IMR-90 (cell line): Measurements from ENCODE around the gene TYRP1. TPM values are rescaled to one million over a fixed set of nuclear protein-coding genes. Genes with fewer than 3 reads are reported as not detected.

ENCODE experiments used
- ATAC-seq: fragments of 200-7000 bp; cut with Tn5 transposase; 2 replicates; pipeline ENCODE4 v1.9.1; 2020; ENCODE audit warnings: low read depth, mild to moderate bottlenecking, moderate library complexity
- BruUV-seq: library from RNA; stranded (reverse); fragments of 400-500 nt; replicated peaks from 2 replicates; lab custom pipeline; 2021; lab: Mats Ljungman, UMichigan
- CTCF ChIA-PET: fragments of 300-600 bp; formaldehyde crosslinking; extraction: SDS; loops from one replicate; lab custom pipeline; 2021; ENCODE audit warnings: antibody characterized with exemption; lab: Yijun Ruan, JAX
- POLR2A ChIA-PET: fragments of 300-600 bp; sonication (Branson Sonifier 250); formaldehyde crosslinking; loops from one replicate; lab custom pipeline; 2022; ENCODE audit warnings: antibody characterized with exemption; ENCODE audit not compliant: unreplicated experiment; lab: Charles Lee
- DNase-seq: peaks from one replicate; pipeline ENCODE4 v3.0.0; 2013
- H2AFZ ChIP-seq: replicated peaks from 2 replicates; pipeline ENCODE3; 2013; ENCODE audit warnings: low read length, mild to moderate bottlenecking; ENCODE audit not compliant: poor library complexity
- H2AK5ac ChIP-seq: 2 replicates; pipeline ENCODE4 v1.6.1; 2013; ENCODE audit warnings: low read depth, low read length, inconsistent platforms
- H2AK9ac ChIP-seq: replicated peaks from 2 replicates; pipeline ENCODE3; 2013; ENCODE audit warnings: mild to moderate bottlenecking, low read depth, low read length, moderate library complexity; ENCODE audit not compliant: poor library complexity
- H2BK120ac ChIP-seq: 2 replicates; pipeline ENCODE4 v1.6.1; 2013; ENCODE audit warnings: low read depth, low read length, inconsistent platforms
- H2BK15ac ChIP-seq: 3 replicates; pipeline ENCODE4 v1.6.1; 2013; ENCODE audit warnings: low read depth, low read length, inconsistent platforms
- H2BK20ac ChIP-seq: 2 replicates; pipeline ENCODE4 v1.6.1; 2013; ENCODE audit warnings: low read depth, mild to moderate bottlenecking, inconsistent platforms, low read length, moderate library complexity
- H2BK5ac ChIP-seq: 2 replicates; pipeline ENCODE4 v1.6.1; 2013; ENCODE audit warnings: mild to moderate bottlenecking, low read depth, low read length, inconsistent platforms; ENCODE audit not compliant: poor library complexity, severe bottlenecking
- H3K14ac ChIP-seq: replicated peaks from 2 replicates; pipeline ENCODE4 v1.6.1; 2013; ENCODE audit warnings: low read depth, low read length, inconsistent platforms
- H3K18ac ChIP-seq: 2 replicates; pipeline ENCODE4 v1.6.1; 2013; ENCODE audit warnings: low read depth, low read length, control low read depth
- H3K23ac ChIP-seq: 2 replicates; pipeline ENCODE4 v1.6.1; 2013; ENCODE audit warnings: low read depth, low read length, inconsistent platforms
- H3K27ac ChIP-seq: 2 replicates; pipeline ENCODE4 v1.5.1; 2013; ENCODE audit warnings: mild to moderate bottlenecking, control low read depth, low read length; ENCODE audit not compliant: insufficient read depth
- H3K27me3 ChIP-seq: 2 replicates; pipeline ENCODE4 v1.6.1; 2013; ENCODE audit warnings: low read length; ENCODE audit not compliant: control insufficient read depth, insufficient read depth
- H3K36me3 ChIP-seq: 2 replicates; pipeline ENCODE4 v1.6.1; 2013; ENCODE audit warnings: low read length, mixed read lengths; ENCODE audit not compliant: control insufficient read depth, insufficient read depth
- H3K4ac ChIP-seq: 2 replicates; pipeline ENCODE4 v1.6.1; 2013; ENCODE audit warnings: low read depth, low read length, inconsistent platforms
- H3K4me1 ChIP-seq: 2 replicates; pipeline ENCODE4 v1.6.1; 2013; ENCODE audit warnings: low read length, mixed read lengths; ENCODE audit not compliant: control insufficient read depth, insufficient read depth
- H3K4me2 ChIP-seq: 2 replicates; pipeline ENCODE4 v1.6.1; 2013; ENCODE audit warnings: low read depth, mild to moderate bottlenecking, control low read depth, low read length, moderate library complexity
- H3K4me3 ChIP-seq: 2 replicates; pipeline ENCODE4 v1.5.1; 2013; ENCODE audit warnings: low read depth, mild to moderate bottlenecking, control low read depth, low read length, moderate library complexity; ENCODE audit not compliant: insufficient read depth
- H3K56ac ChIP-seq: 2 replicates; pipeline ENCODE4 v1.6.1; 2013; ENCODE audit warnings: low read length, inconsistent platforms; ENCODE audit not compliant: insufficient read depth; ENCODE audit errors: extremely low read depth
- H3K79me1 ChIP-seq, 2 experiments: 2 replicates each; pipeline ENCODE4 v1.6.1; 2013; ENCODE audit warnings: low read length in 2 of 2, inconsistent platforms in 1 of 2, low read depth in 1 of 2
- H3K9ac ChIP-seq: 2 replicates; pipeline ENCODE4 v1.6.1; 2013; ENCODE audit warnings: low read depth, low read length, control low read depth
- H3K9me1 ChIP-seq: 2 replicates; pipeline ENCODE4 v1.6.1; 2013; ENCODE audit warnings: low read length, inconsistent platforms; ENCODE audit not compliant: insufficient read depth
- H3K9me3 ChIP-seq: 2 replicates; pipeline ENCODE4 v1.6.1; 2013; ENCODE audit warnings: low read length; ENCODE audit not compliant: control insufficient read depth, insufficient read depth
- H4K20me1 ChIP-seq: 2 replicates; pipeline ENCODE4 v1.6.1; 2013; ENCODE audit warnings: low read length, inconsistent platforms; ENCODE audit not compliant: insufficient read depth
- H4K5ac ChIP-seq: 2 replicates; pipeline ENCODE4 v1.6.1; 2013; ENCODE audit warnings: mild to moderate bottlenecking, low read depth, low read length, control low read depth
- H4K8ac ChIP-seq, 2 experiments: 2 replicates each; pipeline ENCODE4 v1.6.1; 2013; ENCODE audit warnings: low read depth in 2 of 2, low read length in 2 of 2, control low read depth in 1 of 2, inconsistent platforms in 1 of 2
- H4K91ac ChIP-seq: 2 replicates; pipeline ENCODE4 v1.6.1; 2013; ENCODE audit warnings: low read depth, low read length, inconsistent platforms; ENCODE audit not compliant: insufficient read depth
- BHLHE40 ChIP-seq: fragments of 150-350 bp; IDR thresholded peaks from 2 replicates; pipeline ENCODE4 v1.6.1; 2016; ENCODE audit warnings: mild to moderate bottlenecking, low read depth, low read length
- CEBPB ChIP-seq: IDR thresholded peaks from 2 replicates; pipeline ENCODE4 v1.6.1; 2012; ENCODE audit warnings: low read depth, low read length, improper control_type of control experiment
- CHD1 ChIP-seq: IDR thresholded peaks from 2 replicates; pipeline ENCODE4 v1.6.1; 2012; ENCODE audit warnings: low read depth, low read length, improper control_type of control experiment
- CTCF ChIP-seq: conservative IDR thresholded peaks from 2 replicates; pipeline ENCODE4 v1.5.1; 2012; ENCODE audit warnings: mild to moderate bottlenecking, low read depth, low read length, improper control_type of control experiment
- FOS ChIP-seq: fragments of 150-350 bp; IDR thresholded peaks from 2 replicates; pipeline ENCODE4 v1.6.1; 2016; ENCODE audit warnings: low read depth, low read length
- MAFK ChIP-seq: IDR thresholded peaks from 2 replicates; pipeline ENCODE4 v1.6.1; 2012; ENCODE audit warnings: low read depth, low read length, improper control_type of control experiment
- MAZ ChIP-seq: IDR thresholded peaks from 2 replicates; pipeline ENCODE4 v1.6.1; 2012; ENCODE audit warnings: low read depth, mild to moderate bottlenecking, low read length, improper control_type of control experiment, moderate library complexity, borderline replicate concordance
- MXI1 ChIP-seq: IDR thresholded peaks from 2 replicates; pipeline ENCODE4 v1.6.1; 2012; ENCODE audit warnings: low read depth, mild to moderate bottlenecking, low read length, moderate library complexity, borderline replicate concordance
- NFE2L2 ChIP-seq: fragments of 150-350 bp; IDR thresholded peaks from 2 replicates; pipeline ENCODE4 v1.6.1; 2016; ENCODE audit warnings: low read depth, mild to moderate bottlenecking, low read length
- POLR2A ChIP-seq: IDR thresholded peaks from 2 replicates; pipeline ENCODE4 v1.6.1; 2012; ENCODE audit warnings: mild to moderate bottlenecking, low read depth, low read length
- RCOR1 ChIP-seq: IDR thresholded peaks from 2 replicates; pipeline ENCODE4 v1.6.1; 2012; ENCODE audit warnings: mild to moderate bottlenecking, low read length, improper control_type of control experiment; ENCODE audit not compliant: insufficient replicate concordance
- RFX5 ChIP-seq: IDR thresholded peaks from 2 replicates; pipeline ENCODE4 v1.8.0; 2012; ENCODE audit warnings: low read depth, mild to moderate bottlenecking, low read length, moderate library complexity
- SMC3 ChIP-seq: fragments of 150-350 bp; IDR thresholded peaks from 2 replicates; pipeline ENCODE4 v1.6.1; 2016; ENCODE audit warnings: low read depth, mild to moderate bottlenecking, antibody characterized with exemption, low read length, moderate library complexity
- USF2 ChIP-seq: fragments of 150-350 bp; IDR thresholded peaks from 2 replicates; pipeline ENCODE4 v1.6.1; 2017; ENCODE audit warnings: mild to moderate bottlenecking, antibody characterized with exemption, low read length, low read depth
- WGBS, 2 experiments: methylation state at CpG; one replicate each; pipeline versions ENCODE4 v1.1.5 to v1.1.7; 2013; ENCODE audit warnings: missing lambda C conversion rate in 2 of 2; ENCODE audit not compliant: insufficient read length in 1 of 2; ENCODE audit errors: extremely low coverage in 2 of 2; 5-methylcytosine and 5-hydroxymethylcytosine counted together
- dilution Hi-C: fragments of 300-500 bp; cut with HindIII; formaldehyde crosslinking; loops from one replicate; pipeline ENCODE4 v1.14.3; 2018; ENCODE audit warnings: low sequenced_read_pairs; ENCODE audit not compliant: unreplicated experiment
- in situ Hi-C: fragments of 300-500 bp; cut with MboI; formaldehyde crosslinking; loops from 3 replicates; pipeline ENCODE4 v1.14.3; 2019; ENCODE audit warnings: low sequenced_read_pairs, inconsistent platforms, mixed read lengths
- intact Hi-C: fragments of 100-400 bp; cut with micrococcal nuclease; formaldehyde crosslinking; loops from 2 replicates; pipeline ENCODE4 v1.10.0; 2022
- polyA plus RNA-seq, 3 experiments: library from polyadenylated mRNA; depleted of rRNA; stranded (reverse); fragments of >200 nt; gene quantifications; 2 replicates each; pipeline ENCODE4 v1.2.3, GENCODE V29; 2012; ENCODE audit warnings: low replicate concordance in 1 of 3
- total RNA-seq: library from RNA; depleted of rRNA; stranded (reverse); fragments of >200 nt; gene quantifications from 2 replicates; pipeline ENCODE4 v1.2.3, GENCODE V29; 2012

TYRP1 gene
- total and polyA plus RNA-seq, 2 of the 4 experiments (the other 2 are of a cell fraction): 0.60 to 0.90 TPM

- Histone ChIP-seq H3K79me1 (no peaks in the 10 kb centered on the region), H4K91ac (no peak overlapping the region), H2BK5ac (no peak overlapping the region), H4K8ac (no peak overlapping the region), H3K9ac (no peak overlapping the region), H2AK9ac (no peak overlapping the region), H3K4me3 (no peak overlapping the region), H3K4me2 (no peak overlapping the region), H3K4me1 (0 out of 2 replicates have a peak, but pooled peaks cover 2% of the 10 kb centered on the region), H3K27me3 (no peaks in the 10 kb centered on the region; the same call in 1 of the 2 replicates), H4K5ac (no peak overlapping the region), H3K9me1 (no peaks in the 10 kb centered on the region), H3K36me3 (no peaks in the 10 kb centered on the region), H3K14ac (no peak overlapping the region), H2AK5ac (no peak overlapping the region), H2AFZ (no peak overlapping the region), H3K9me3 (peaks cover 6% of the 10 kb centered on the region), H3K23ac (no peak overlapping the region), H2BK120ac (no peak overlapping the region), H3K4ac (no peak overlapping the region), H3K27ac (no peak overlapping the region), H4K20me1 (no peaks in the 10 kb centered on the region), H2BK15ac (no peak overlapping the region), H3K56ac (no peak overlapping the region), H3K18ac (no peak overlapping the region), H2BK20ac (no peak overlapping the region)
- ATAC-seq (no peak), DNase-seq (no peak)
- no CpG with 5 or more reads among the region's 1 CpG for WGBS, 2 experiments
- in situ Hi-C loops (no loop called here), dilution Hi-C loops (no loop called here), intact Hi-C loops (no loop called here)
- BruUV-seq: no TSS peak
- POLR2A ChIA-PET: interaction anchor here (0.6 kb wide), 1 partner anchor 13 kb away, joined by 3 read pairs; no protein-coding TSS in a partner anchor
- TF ChIP-seq POLR2A: no peak
- TF ChIP-seq RFX5: no peak
- no peak for TF ChIP-seq USF2
- no peak for TF ChIP-seq RCOR1
- TF ChIP-seq MAZ: no peak
- TF ChIP-seq SMC3: no peak
- TF ChIP-seq FOS: no peak
- no peak for TF ChIP-seq NFE2L2
- no peak for TF ChIP-seq CTCF
- TF ChIP-seq MAFK: no peak
- no peak for TF ChIP-seq CHD1
- TF ChIP-seq CEBPB: no peak
- no peak for TF ChIP-seq MXI1
- no peak for TF ChIP-seq BHLHE40
- CTCF ChIA-PET: interaction anchor here (0.6 kb wide), 1 partner anchor 296 kb away, joined by 3 read pairs; no protein-coding TSS in a partner anchor
Measured at GRCh38 chr9:12737871-12738270, 44.7 kb downstream of the TYRP1 start.
